HepG2 (cell line): Measurements from ENCODE around the gene MASP1. TPM values are rescaled to one million over a fixed set of nuclear protein-coding genes. Genes with fewer than 3 reads are reported as not detected.

Source experiments
- CAMTA2 ChIP-seq: sonication (generic); formaldehyde crosslinking; IDR thresholded peaks from 2 replicates; pipeline ENCODE4 v1.4.0; 2020; ENCODE audit warnings: mild to moderate bottlenecking, missing genetic modification reagents, borderline replicate concordance
- CBX1 ChIP-seq: IDR thresholded peaks from one replicate; pipeline ENCODE4 v1.6.1; 2016; ENCODE audit warnings: antibody characterized with exemption, low read depth
- CENPX ChIP-seq: sonication (generic); formaldehyde crosslinking; IDR thresholded peaks from 2 replicates; pipeline ENCODE4 v1.9.0; 2021; ENCODE audit warnings: mild to moderate bottlenecking, missing genetic modification reagents, moderate library complexity
- CHD2 ChIP-seq: IDR thresholded peaks from 2 replicates; pipeline ENCODE4 v1.6.1; 2011; ENCODE audit warnings: low read depth, low read length, improper control_type of control experiment
- FOXM1 ChIP-seq: sonication (generic); formaldehyde crosslinking; IDR thresholded peaks from 2 replicates; pipeline ENCODE4 v1.5.0; 2020; ENCODE audit warnings: missing genetic modification reagents
- GTF2F1 ChIP-seq: fragments of 150-350 bp; IDR thresholded peaks from 2 replicates; pipeline ENCODE4 v1.6.1; 2014; ENCODE audit warnings: low read length
- KLF13 ChIP-seq: sonication (generic); formaldehyde crosslinking; IDR thresholded peaks from 2 replicates; pipeline ENCODE4 v1.4.0; 2020; ENCODE audit warnings: mild to moderate bottlenecking, missing genetic modification reagents
- MIER2 ChIP-seq: IDR thresholded peaks from 2 replicates; pipeline ENCODE4 v1.6.1; 2016; ENCODE audit warnings: missing biosample characterization, missing genetic modification reagents
- NFE2L2 ChIP-seq: fragments of 150-350 bp; IDR thresholded peaks from 2 replicates; pipeline ENCODE4 v1.6.1; 2014; ENCODE audit warnings: low read length
- NFIB ChIP-seq: sonication (generic); formaldehyde crosslinking; IDR thresholded peaks from 2 replicates; pipeline ENCODE4 v1.9.0; 2021; ENCODE audit warnings: missing genetic modification reagents, mild to moderate bottlenecking, borderline replicate concordance
- POLR2G ChIP-seq: fragments of 200-400 bp; formaldehyde crosslinking; IDR thresholded peaks from 2 replicates; pipeline ENCODE4 v1.6.1; 2018; ENCODE audit warnings: mild to moderate bottlenecking, low read depth, low read length, moderate library complexity
- REPIN1 ChIP-seq: sonication (generic); formaldehyde crosslinking; IDR thresholded peaks from 2 replicates; pipeline ENCODE4 v1.8.0; 2022; ENCODE audit warnings: missing genetic modification reagents, low read depth, mild to moderate bottlenecking, borderline replicate concordance
- SIN3B ChIP-seq: fragments of 150-350 bp; IDR thresholded peaks from 2 replicates; pipeline ENCODE4 v1.6.1; 2014; ENCODE audit warnings: low read length
- SMAD9 ChIP-seq: sonication (generic); formaldehyde crosslinking; IDR thresholded peaks from 2 replicates; pipeline ENCODE4 v1.5.1; 2020; ENCODE audit warnings: mild to moderate bottlenecking, missing genetic modification reagents
- ZKSCAN8 ChIP-seq: IDR thresholded peaks from 2 replicates; pipeline ENCODE4 v1.6.1; 2016; ENCODE audit warnings: borderline replicate concordance, missing genetic modification reagents, missing compliant biosample characterization
- ZNF329 ChIP-seq: sonication (generic); formaldehyde crosslinking; IDR thresholded peaks from 2 replicates; pipeline ENCODE4 v1.9.0; 2021; ENCODE audit warnings: low read depth, mild to moderate bottlenecking, missing genetic modification reagents
- ZNF33B ChIP-seq: sonication (generic); formaldehyde crosslinking; IDR thresholded peaks from 2 replicates; pipeline ENCODE4 v1.5.1; 2020; ENCODE audit warnings: mild to moderate bottlenecking, missing genetic modification reagents
- ZNF383 ChIP-seq: sonication (generic); formaldehyde crosslinking; IDR thresholded peaks from 2 replicates; pipeline ENCODE4 v1.4.0; 2020; ENCODE audit warnings: missing genetic modification reagents, mild to moderate bottlenecking, borderline replicate concordance
- ZNF550 ChIP-seq: sonication (generic); formaldehyde crosslinking; IDR thresholded peaks from 2 replicates; pipeline ENCODE4 v1.4.0; 2020; ENCODE audit warnings: mild to moderate bottlenecking, missing genetic modification reagents, borderline replicate concordance
- ZNF563 ChIP-seq: sonication (generic); formaldehyde crosslinking; IDR thresholded peaks from 2 replicates; pipeline ENCODE4 v1.8.0; 2022; ENCODE audit warnings: mild to moderate bottlenecking, moderate library complexity, missing genetic modification reagents
- ZNF83 ChIP-seq: sonication (generic); formaldehyde crosslinking; IDR thresholded peaks from 2 replicates; pipeline ENCODE4 v1.4.0; 2020; ENCODE audit warnings: missing genetic modification reagents, mild to moderate bottlenecking, borderline replicate concordance
- polyA plus RNA-seq, 8 experiments: library from polyadenylated mRNA; depleted of rRNA in 3 of 8; stranded (reverse) in 7 of 8; unstranded in 1 of 8; fragments of >200 nt; fragmentation: Illumina TruSeq in 4 of 8; extraction: Trizol in 4 of 8; gene quantifications; 2 replicates each; pipeline versions ENCODE4 v1.2.1 to v1.2.3, GENCODE V29; 2011 to 2016; ENCODE audit warnings: low read depth in 4 of 8, missing spikeins in 1 of 8, mixed read lengths in 1 of 8; ENCODE audit not compliant: insufficient read depth in 1 of 8
- total RNA-seq, 5 experiments: library from RNA; depleted of rRNA; stranded (reverse); fragments of >200 nt; fragmentation: Illumina TruSeq; extraction: Trizol; gene quantifications; 2 replicates each; pipeline ENCODE4 v1.2.3, GENCODE V29; 2016; ENCODE audit warnings: low read depth in 1 of 5
- TF ChIP-seq, protein P1 (sequence below): sonication (generic); formaldehyde crosslinking; IDR thresholded peaks from 2 replicates; pipeline ENCODE4 v1.9.0; 2021; ENCODE audit warnings: missing genetic modification reagents, borderline replicate concordance
- TF ChIP-seq, protein P2 (sequence below): IDR thresholded peaks from 2 replicates; pipeline ENCODE4 v1.6.1; 2016; ENCODE audit warnings: missing compliant biosample characterization, missing genetic modification reagents, borderline replicate concordance
- TF ChIP-seq, protein P3 (sequence below): sonication (generic); formaldehyde crosslinking; IDR thresholded peaks from 2 replicates; pipeline ENCODE4 v1.4.0; 2020; ENCODE audit warnings: missing genetic modification reagents
- TF ChIP-seq, protein P4 (sequence below): sonication (generic); formaldehyde crosslinking; IDR thresholded peaks from 2 replicates; pipeline ENCODE4 v1.5.0; 2020; ENCODE audit warnings: missing genetic modification reagents
- TF ChIP-seq, protein P5 (sequence below): IDR thresholded peaks from 2 replicates; pipeline ENCODE4 v1.6.1; 2012; ENCODE audit warnings: low read depth, low read length, improper control_type of control experiment

MASP1 gene
- total and polyA plus RNA-seq, 2 of the 13 experiments (the other 11 are each of a cell fraction or from before 2014, with no cell fraction given) = 10.8 to 56.0 TPM

DNA sequence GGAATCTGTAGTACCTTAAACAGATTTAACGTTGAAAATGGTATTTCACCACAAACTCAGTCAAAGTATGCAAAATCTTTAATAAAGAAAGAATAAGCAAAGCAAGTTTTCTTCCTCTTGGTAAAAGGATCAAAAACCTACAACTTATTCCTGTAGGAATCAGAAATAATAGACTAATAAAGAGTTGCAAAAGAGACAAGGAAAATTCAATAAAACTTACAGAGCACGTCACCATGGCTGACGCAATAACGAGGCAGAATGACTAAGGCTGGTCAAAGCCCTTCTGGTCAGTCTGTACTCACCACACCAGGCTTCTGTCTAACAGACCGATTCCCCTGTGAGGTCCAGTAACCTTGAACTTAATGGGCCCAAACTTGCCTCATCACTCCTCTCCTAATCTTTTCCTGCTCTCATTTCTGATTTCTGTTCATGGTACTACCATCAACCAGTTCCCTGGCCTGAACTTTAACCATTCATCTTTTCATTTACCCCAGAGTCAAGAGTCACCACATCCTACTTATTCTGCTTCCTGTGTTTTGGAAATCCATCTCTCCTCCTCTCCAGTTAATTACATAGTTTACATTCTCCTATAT is 5.0 kb downstream of the MASP1 start (continued):
- TF ChIP-seq, protein P1, sequence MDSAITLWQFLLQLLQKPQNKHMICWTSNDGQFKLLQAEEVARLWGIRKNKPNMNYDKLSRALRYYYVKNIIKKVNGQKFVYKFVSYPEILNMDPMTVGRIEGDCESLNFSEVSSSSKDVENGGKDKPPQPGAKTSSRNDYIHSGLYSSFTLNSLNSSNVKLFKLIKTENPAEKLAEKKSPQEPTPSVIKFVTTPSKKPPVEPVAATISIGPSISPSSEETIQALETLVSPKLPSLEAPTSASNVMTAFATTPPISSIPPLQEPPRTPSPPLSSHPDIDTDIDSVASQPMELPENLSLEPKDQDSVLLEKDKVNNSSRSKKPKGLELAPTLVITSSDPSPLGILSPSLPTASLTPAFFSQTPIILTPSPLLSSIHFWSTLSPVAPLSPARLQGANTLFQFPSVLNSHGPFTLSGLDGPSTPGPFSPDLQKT = no peak
- TF ChIP-seq CAMTA2 (CRISPR knock-in tag) (no peak), ZNF33B (CRISPR knock-in tag) (no peak), MIER2 (CRISPR knock-in tag) (no peak), ZNF83 (no peak), FOXM1 (CRISPR knock-in tag) (no peak), POLR2G (no peak), GTF2F1 (no peak), SIN3B (no peak), CBX1 (no peak), NFE2L2 (peak; percentile 39; the same call in 1 of the 2 replicates), ZNF550 (CRISPR knock-in tag) (no peak), ZNF383 (no peak), CHD2 (no peak), SMAD9 (CRISPR knock-in tag) (no peak), NFIB (CRISPR knock-in tag) (no peak), ZKSCAN8 (CRISPR knock-in tag) (no peak), ZNF563 (CRISPR knock-in tag) (no peak), ZNF329 (CRISPR knock-in tag) (no peak), KLF13 (CRISPR knock-in tag) (no peak), CENPX (CRISPR knock-in tag) (no peak), REPIN1 (0 out of 2 replicates have a peak, but pooled peaks have one; percentile 45)
- TF ChIP-seq, protein P2, sequence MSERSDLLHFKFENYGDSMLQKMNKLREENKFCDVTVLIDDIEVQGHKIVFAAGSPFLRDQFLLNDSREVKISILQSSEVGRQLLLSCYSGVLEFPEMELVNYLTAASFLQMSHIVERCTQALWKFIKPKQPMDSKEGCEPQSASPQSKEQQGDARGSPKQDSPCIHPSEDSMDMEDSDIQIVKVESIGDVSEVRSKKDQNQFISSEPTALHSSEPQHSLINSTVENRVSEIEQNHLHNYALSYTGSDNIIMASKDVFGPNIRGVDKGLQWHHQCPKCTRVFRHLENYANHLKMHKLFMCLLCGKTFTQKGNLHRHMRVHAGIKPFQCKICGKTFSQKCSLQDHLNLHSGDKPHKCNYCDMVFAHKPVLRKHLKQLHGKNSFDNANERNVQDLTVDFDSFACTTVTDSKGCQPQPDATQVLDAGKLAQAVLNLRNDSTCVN (CRISPR knock-in tag) = no peak
- TF ChIP-seq, protein P3, sequence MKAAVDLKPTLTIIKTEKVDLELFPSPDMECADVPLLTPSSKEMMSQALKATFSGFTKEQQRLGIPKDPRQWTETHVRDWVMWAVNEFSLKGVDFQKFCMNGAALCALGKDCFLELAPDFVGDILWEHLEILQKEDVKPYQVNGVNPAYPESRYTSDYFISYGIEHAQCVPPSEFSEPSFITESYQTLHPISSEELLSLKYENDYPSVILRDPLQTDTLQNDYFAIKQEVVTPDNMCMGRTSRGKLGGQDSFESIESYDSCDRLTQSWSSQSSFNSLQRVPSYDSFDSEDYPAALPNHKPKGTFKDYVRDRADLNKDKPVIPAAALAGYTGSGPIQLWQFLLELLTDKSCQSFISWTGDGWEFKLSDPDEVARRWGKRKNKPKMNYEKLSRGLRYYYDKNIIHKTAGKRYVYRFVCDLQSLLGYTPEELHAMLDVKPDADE (CRISPR knock-in tag) = no peak
- TF ChIP-seq, protein P4, sequence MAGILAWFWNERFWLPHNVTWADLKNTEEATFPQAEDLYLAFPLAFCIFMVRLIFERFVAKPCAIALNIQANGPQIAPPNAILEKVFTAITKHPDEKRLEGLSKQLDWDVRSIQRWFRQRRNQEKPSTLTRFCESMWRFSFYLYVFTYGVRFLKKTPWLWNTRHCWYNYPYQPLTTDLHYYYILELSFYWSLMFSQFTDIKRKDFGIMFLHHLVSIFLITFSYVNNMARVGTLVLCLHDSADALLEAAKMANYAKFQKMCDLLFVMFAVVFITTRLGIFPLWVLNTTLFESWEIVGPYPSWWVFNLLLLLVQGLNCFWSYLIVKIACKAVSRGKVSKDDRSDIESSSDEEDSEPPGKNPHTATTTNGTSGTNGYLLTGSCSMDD = no peak
- TF ChIP-seq, protein P5, sequence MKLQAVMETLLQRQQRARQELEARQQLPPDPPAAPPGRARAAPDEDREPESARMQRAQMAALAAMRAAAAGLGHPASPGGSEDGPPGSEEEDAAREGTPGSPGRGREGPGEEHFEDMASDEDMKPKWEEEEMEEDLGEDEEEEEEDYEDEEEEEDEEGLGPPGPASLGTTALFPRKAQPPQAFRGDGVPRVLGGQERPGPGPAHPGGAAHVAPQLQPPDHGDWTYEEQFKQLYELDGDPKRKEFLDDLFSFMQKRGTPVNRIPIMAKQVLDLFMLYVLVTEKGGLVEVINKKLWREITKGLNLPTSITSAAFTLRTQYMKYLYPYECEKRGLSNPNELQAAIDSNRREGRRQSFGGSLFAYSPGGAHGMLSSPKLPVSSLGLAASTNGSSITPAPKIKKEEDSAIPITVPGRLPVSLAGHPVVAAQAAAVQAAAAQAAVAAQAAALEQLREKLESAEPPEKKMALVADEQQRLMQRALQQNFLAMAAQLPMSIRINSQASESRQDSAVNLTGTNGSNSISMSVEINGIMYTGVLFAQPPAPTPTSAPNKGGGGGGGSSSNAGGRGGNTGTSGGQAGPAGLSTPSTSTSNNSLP = no peak; the same call in 1 of the 2 replicates
